HG03432 (cell line): Measurements from ENCODE around the gene SLC7A1.

Experiments used
- ATAC-seq: cut with Tn5 transposase; IDR thresholded peaks from one replicate; pipeline ENCODE4 v1.9.1; 2021; ENCODE audit warnings: mild to moderate bottlenecking, moderate library complexity; ENCODE audit not compliant: unreplicated experiment

The SLC7A1 gene

GRCh38 chr13:29532821-29533220 lies 62.7 kb downstream of the SLC7A1 start:
- ATAC-seq, result no peak

- ATAC-seq, result no peak
These were observed 63.4 kb downstream of the SLC7A1 start for GRCh38 chr13:29532116-29532515.

- ATAC-seq, result no peak
These were observed 64.6 kb downstream of the SLC7A1 start for GRCh38 chr13:29530901-29531300.

GRCh38 chr13:29529754-29530153 lies 65.7 kb downstream of the SLC7A1 start:
- no peak for ATAC-seq

GRCh38 chr13:29527916-29528315 lies 67.6 kb downstream of the SLC7A1 start:
- no peak for ATAC-seq

- no peak for ATAC-seq
These were observed 68.0 kb downstream of the SLC7A1 start for GRCh38 chr13:29527511-29527910.

GRCh38 chr13:29526741-29527140 lies 68.7 kb downstream of the SLC7A1 start:
- ATAC-seq, result no peak

- ATAC-seq, result no peak
These were observed 69.7 kb downstream of the SLC7A1 start for GRCh38 chr13:29525757-29526156.

GRCh38 chr13:29524641-29525040 lies 70.8 kb downstream of the SLC7A1 start:
- no peak for ATAC-seq

GRCh38 chr13:29524176-29524575 lies 71.3 kb downstream of the SLC7A1 start:
- no peak for ATAC-seq

- ATAC-seq, result no peak
These were observed 72.1 kb downstream of the SLC7A1 start for GRCh38 chr13:29523199-29523961.

GRCh38 chr13:29522044-29522685 lies 73.3 kb downstream of the SLC7A1 start:
- no peak for ATAC-seq

- no peak for ATAC-seq
These were observed 74.2 kb downstream of the SLC7A1 start for GRCh38 chr13:29521336-29521735.

- ATAC-seq, result no peak
These were observed 74.8 kb downstream of the SLC7A1 start for GRCh38 chr13:29520671-29521070.

- no peak for ATAC-seq
These were observed 75.6 kb downstream of the SLC7A1 start for GRCh38 chr13:29519921-29520320.

GRCh38 chr13:29516880-29517279 lies 78.6 kb downstream of the SLC7A1 start:
- no peak for ATAC-seq

GRCh38 chr13:29516012-29516411 lies 79.5 kb downstream of the SLC7A1 start:
- ATAC-seq, result no peak

- ATAC-seq, result no peak
These were observed 80.1 kb downstream of the SLC7A1 start for GRCh38 chr13:29515372-29515771.

- ATAC-seq, result no peak
These were observed 80.7 kb downstream of the SLC7A1 start for GRCh38 chr13:29514720-29515310.

- no peak for ATAC-seq
These were observed 81.3 kb downstream of the SLC7A1 start for GRCh38 chr13:29513981-29514719.
